ENCODE measurements around the gene ARID1B. TPM values are rescaled to one million over a fixed set of nuclear protein-coding genes. Genes with fewer than 3 reads are reported as not detected.

The ARID1B gene
- total and polyA plus RNA-seq, 9 of the 15 experiments (the other 6 are each of a cell fraction or from before 2014, with no cell fraction given): 12.5 to 50.5 (median 25.8) TPM

DNA sequence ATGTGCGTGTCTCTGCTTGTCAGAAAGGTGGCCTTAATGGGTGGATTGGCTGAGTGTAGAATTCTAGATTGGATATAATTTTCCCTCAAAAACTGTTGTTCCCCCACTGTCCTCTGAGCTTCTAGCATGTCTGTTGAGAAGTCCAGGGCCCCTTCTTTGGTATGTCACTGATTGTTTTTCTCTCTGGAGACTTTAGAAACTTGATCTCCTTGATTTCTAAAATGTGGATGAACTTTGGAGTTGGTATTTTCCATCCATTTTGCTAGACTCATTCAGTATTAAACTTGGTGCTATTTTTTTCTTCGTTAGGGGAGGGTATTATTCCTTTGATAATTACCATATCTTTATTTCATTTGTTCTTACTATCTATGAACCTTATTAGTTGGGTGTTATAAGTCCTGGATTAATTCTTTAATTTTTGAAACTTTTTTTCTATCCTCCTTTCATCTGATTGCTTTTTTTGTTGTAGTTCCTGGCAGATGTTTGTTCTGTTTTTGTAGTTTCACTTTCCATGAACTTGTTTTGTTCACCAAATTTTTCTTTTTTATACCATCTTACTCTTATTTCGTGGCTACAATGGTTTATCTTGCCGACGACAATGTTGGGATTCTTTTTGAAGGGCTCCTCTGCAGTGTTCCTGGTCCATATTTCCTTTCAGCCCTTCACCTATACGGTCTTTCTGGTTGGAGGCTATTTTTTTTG, 68.4 kb downstream of the ARID1B start:
- Histone ChIP-seq H3K4me2 (ENCODE audit: insufficient read depth, low read length) (no peak overlapping the region), H3K36me3 (ENCODE audit: control insufficient read depth, insufficient read depth, low read length) (no peaks in the 10 kb centered on the region), H3K9me3 (replicated peaks; ENCODE audit: control insufficient read depth, insufficient read depth, low read depth, low read length) (no peaks in the 10 kb centered on the region), H3K4me1 (replicated peaks in 1 of 2; ENCODE audit: control insufficient read depth in 2 of 2, insufficient read depth in 2 of 2, low read length in 2 of 2) (peaks cover 3 to 26% of the 10 kb centered on the region in 2 experiments; a peak in 4 of 5 replicates), H2AFZ (ENCODE audit: low read depth, low read length) (no peak overlapping the region), H3K9ac (ENCODE audit: insufficient read depth in 1 of 2, low read depth in 2 of 2, low read length in 2 of 2) (no peak overlapping the region), H3K27ac (ENCODE audit: extremely low read depth, low read depth, low read length) (no peak overlapping the region), H4K20me1 (replicated peaks; ENCODE audit: control insufficient read depth, insufficient read depth, low read length) (peaks cover 6% of the 10 kb centered on the region; the same call in 1 of the 2 replicates), H3K4me3 (no peak overlapping the region), H3K79me2 (ENCODE audit: control insufficient read depth, insufficient read depth, low read length) (peaks cover 97% of the 10 kb centered on the region), H3K9me1 (ENCODE audit: control insufficient read depth, insufficient read depth, low read length) (no peaks in the 10 kb centered on the region), H3K27me3 (ENCODE audit: control insufficient read depth in 2 of 2, insufficient read depth in 2 of 2, low read length in 2 of 2) (no peaks in the 10 kb centered on the region)
- ChIA-PET POLR2A (interaction anchor here (0.6 kb wide), 1 partner anchor 34 kb away, joined by 3 read pairs; no protein-coding TSS in a partner anchor), CTCF (ENCODE audit: low intra/inter-chr PET ratio) (no interaction called here)
- FAIRE-seq: no peak
- no TSS peak for BruUV-seq (replicated peaks)
- in situ Hi-C loops (cut with MboI) (no loop called here), intact Hi-C loops (cut with micrococcal nuclease) (no loop called here)
- no peak for TF ChIP-seq ZNF165 (CRISPR knock-in tag; IDR thresholded peaks at IDR 0.05; ENCODE audit: borderline replicate concordance)
- no peak for ATAC-seq
- WGBS (ENCODE audit: insufficient coverage, low coverage, missing lambda C conversion rate): 81% methylated on average over 6 of the region's 6 CpGs
- no peak for DNase-seq (ENCODE audit: extremely low read depth in 1 of 4, low spot score in 3 of 4)

DNA sequence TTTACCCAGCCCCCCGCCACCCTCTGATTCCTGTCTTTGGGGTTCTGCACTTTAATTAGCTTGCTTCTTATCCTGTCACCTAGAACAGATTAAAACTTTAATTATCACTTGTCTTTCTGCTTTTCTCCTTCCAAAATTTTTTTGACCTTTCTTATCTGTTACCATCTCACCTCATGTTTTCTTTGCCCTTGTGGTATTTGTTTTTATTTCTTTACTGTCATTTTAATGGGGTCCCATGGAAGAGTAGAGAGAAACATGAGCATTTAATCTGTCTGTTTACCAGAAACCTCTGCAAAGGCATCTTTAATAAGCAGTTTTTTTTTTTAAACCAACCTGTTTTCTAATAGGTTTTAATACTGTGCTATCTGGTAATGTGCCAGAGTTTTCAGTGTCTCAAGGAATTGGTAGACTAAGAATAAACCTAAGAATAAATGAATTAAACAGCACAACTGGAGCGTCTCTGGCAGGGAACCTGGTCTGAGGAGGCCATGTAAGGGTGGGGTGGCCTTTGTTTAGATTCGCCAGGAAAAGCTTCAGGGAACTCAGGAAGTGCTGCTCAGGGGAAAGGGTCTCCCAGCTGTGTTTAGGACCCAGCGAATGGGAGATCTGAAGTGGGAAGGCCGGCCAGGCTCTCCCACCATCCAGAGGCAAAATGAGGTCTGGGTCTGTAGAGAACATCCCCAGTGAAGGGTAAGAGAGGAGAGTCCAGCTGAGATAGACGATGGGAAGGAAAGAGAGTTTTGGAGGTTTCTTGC, 69.8 kb downstream of the ARID1B start:
- ChIA-PET CTCF (ENCODE audit: low intra/inter-chr PET ratio) (interaction anchor here (0.7 kb wide), 1 partner anchor 13 kb away, joined by 4 read pairs; no protein-coding TSS in a partner anchor), POLR2A (interaction anchor here (0.6 to 1.1 kb wide), 3 partner anchors 10 to 285 kb away, joined by 3 to 4 read pairs (median 3); no protein-coding TSS in a partner anchor)
- no peak overlapping the region for H3K27ac ChIP-seq (ENCODE audit: extremely low read depth, low read depth, low read length)
- in situ Hi-C loops (cut with MboI): no loop called here
- no peak overlapping the region for H3K4me2 ChIP-seq (ENCODE audit: insufficient read depth, low read length)
- WGBS (ENCODE audit: insufficient coverage, low coverage, missing lambda C conversion rate): 69% methylated on average over 6 of the region's 6 CpGs
- H3K4me3 ChIP-seq: no peak overlapping the region
- H3K36me3 ChIP-seq (ENCODE audit: control insufficient read depth, insufficient read depth, low read length): no peaks in the 10 kb centered on the region
- intact Hi-C loops (cut with micrococcal nuclease): no loop called here
- H3K9me3 ChIP-seq (replicated peaks; ENCODE audit: control insufficient read depth, insufficient read depth, low read depth, low read length): no peaks in the 10 kb centered on the region
- peak overlapping the region in 1 of 2 experiments; percentile 16; a peak in 1 of 4 replicates for H3K9ac ChIP-seq (ENCODE audit: insufficient read depth in 1 of 2, low read depth in 2 of 2, low read length in 2 of 2)
- H3K4me1 ChIP-seq (replicated peaks in 1 of 2; ENCODE audit: control insufficient read depth in 2 of 2, insufficient read depth in 2 of 2, low read length in 2 of 2): peaks cover 4 to 29% of the 10 kb centered on the region in 2 experiments; a peak in 4 of 5 replicates
- no TSS peak for BruUV-seq (replicated peaks)
- peaks cover 97% of the 10 kb centered on the region for H3K79me2 ChIP-seq (ENCODE audit: control insufficient read depth, insufficient read depth, low read length)
- 0 out of 2 replicates have a peak, but pooled peaks cover 5% of the 10 kb centered on the region for H4K20me1 ChIP-seq (replicated peaks; ENCODE audit: control insufficient read depth, insufficient read depth, low read length)
- no peaks in the 10 kb centered on the region for H3K27me3 ChIP-seq (ENCODE audit: control insufficient read depth in 2 of 2, insufficient read depth in 2 of 2, low read length in 2 of 2)
- DNase-seq (ENCODE audit: extremely low read depth in 1 of 4, low spot score in 3 of 4) (no peak), FAIRE-seq (no peak), ATAC-seq (no peak)
- H2AFZ ChIP-seq (ENCODE audit: low read depth, low read length): no peak overlapping the region
- TF ChIP-seq NR3C1 (CRISPR knock-in tag; IDR thresholded peaks at IDR 0.05): no peak
- no peak for TF ChIP-seq EP400 (IDR thresholded peaks at IDR 0.05)
- no peaks in the 10 kb centered on the region for H3K9me1 ChIP-seq (ENCODE audit: control insufficient read depth, insufficient read depth, low read length)
